Activated naive CD4-positive, alpha-beta T cell treated with anti-CD3 and anti-CD28 coated beads for 36 hours (primary cell): ENCODE data around the gene APLP2. TPM values are rescaled to one million over a fixed set of nuclear protein-coding genes. Genes with fewer than 3 reads are reported as not detected.
"Not testable (repeated sequence)": the region's sequence is repeated elsewhere in the genome, so short reads cannot be mapped to it uniquely, and the experiment has no call there.

ENCODE experiments used
- CTCF ChIA-PET: fragments of 350-600 bp; sonication (Branson Sonifier 250); formaldehyde crosslinking; loops from one replicate; lab custom pipeline; 2021; ENCODE audit warnings: antibody characterized with exemption; lab: Charles Lee
- DNase-seq: peaks from one replicate; pipeline ENCODE4 v3.0.0-alpha.2; 2020
- H3K27ac Mint-ChIP-seq: one replicate; pipeline ENCODE4 v1.8.0; 2021; ENCODE audit warnings: mild to moderate bottlenecking, mixed read lengths
- H3K27me3 Mint-ChIP-seq: one replicate; pipeline ENCODE4 v1.8.0; 2021; ENCODE audit warnings: low read depth, mixed read lengths
- H3K36me3 Mint-ChIP-seq: one replicate; pipeline ENCODE4 v1.8.0; 2021; ENCODE audit warnings: low read depth, mixed read lengths
- H3K4me1 Mint-ChIP-seq: one replicate; pipeline ENCODE4 v1.8.0; 2021; ENCODE audit warnings: low read depth, mixed read lengths
- H3K4me3 Mint-ChIP-seq: one replicate; pipeline ENCODE4 v1.8.0; 2021; ENCODE audit warnings: mild to moderate bottlenecking, moderate library complexity, mixed read lengths
- H3K9me3 Mint-ChIP-seq: one replicate; pipeline ENCODE4 v1.8.0; 2021; ENCODE audit warnings: mixed read lengths
- intact Hi-C: fragments of 100-400 bp; cut with micrococcal nuclease; formaldehyde crosslinking; loops from one replicate; pipeline ENCODE4 v1.15.1; 2023
- total RNA-seq, 2 experiments: library from RNA; stranded (reverse); gene quantifications; one replicate each; pipeline ENCODE4 v1.2.3, GENCODE V29; 2021

Gene APLP2
- total RNA-seq, 2 experiments from 2014 or later = 38.4 to 43.5 TPM

- Mint-ChIP-seq H3K4me3 (no peak overlapping the region), H3K36me3 (no peaks in the 10 kb centered on the region), H3K4me1 (no peaks in the 10 kb centered on the region), H3K27ac (no peak overlapping the region), H3K27me3 (peaks cover 14% of the 10 kb centered on the region), H3K9me3 (no peaks in the 10 kb centered on the region)
- no peak for DNase-seq
- intact Hi-C loops = no loop called here
- CTCF ChIA-PET = no interaction called here
These were observed 98.4 kb downstream of the APLP2 start for GRCh38 chr11:130168105-130168504.

GRCh38 chr11:130170345-130170744 is 100.7 kb downstream of the APLP2 start:
- H3K4me3 Mint-ChIP-seq = no peak overlapping the region
- H3K4me1 Mint-ChIP-seq = no peaks in the 10 kb centered on the region
- CTCF ChIA-PET = no interaction called here
- H3K27me3 Mint-ChIP-seq = peaks cover 9% of the 10 kb centered on the region
- no peak for DNase-seq
- intact Hi-C loops = no loop called here
- H3K36me3 Mint-ChIP-seq = no peaks in the 10 kb centered on the region
- no peak overlapping the region for H3K27ac Mint-ChIP-seq
- H3K9me3 Mint-ChIP-seq = peaks cover 8% of the 10 kb centered on the region

GRCh38 chr11:130171534-130171933 is 101.8 kb downstream of the APLP2 start:
- Mint-ChIP-seq H3K4me1 (no peaks in the 10 kb centered on the region), H3K36me3 (no peaks in the 10 kb centered on the region), H3K27ac (no peak overlapping the region), H3K4me3 (no peak overlapping the region), H3K9me3 (peaks cover 8% of the 10 kb centered on the region), H3K27me3 (peaks cover 5% of the 10 kb centered on the region)
- intact Hi-C loops = no loop called here
- no peak for DNase-seq
- CTCF ChIA-PET = no interaction called here

GRCh38 chr11:130172001-130172400 is 102.3 kb downstream of the APLP2 start:
- H3K27ac Mint-ChIP-seq, H3K4me1 Mint-ChIP-seq, H3K4me3 Mint-ChIP-seq, intact Hi-C loops, H3K27me3 Mint-ChIP-seq, H3K9me3 Mint-ChIP-seq, H3K36me3 Mint-ChIP-seq, CTCF ChIA-PET, DNase-seq: not testable (repeated sequence)

- DNase-seq = no peak
- Mint-ChIP-seq H3K4me1 (no peaks in the 10 kb centered on the region), H3K27me3 (no peaks in the 10 kb centered on the region), H3K27ac (no peak overlapping the region), H3K36me3 (no peaks in the 10 kb centered on the region), H3K9me3 (peaks cover 8% of the 10 kb centered on the region), H3K4me3 (no peak overlapping the region)
- CTCF ChIA-PET = no interaction called here
- intact Hi-C loops = no loop called here
These were observed 104.9 kb downstream of the APLP2 start for GRCh38 chr11:130174642-130175041.

GRCh38 chr11:130175898-130176297 is 106.2 kb downstream of the APLP2 start:
- H3K4me1 Mint-ChIP-seq = no peaks in the 10 kb centered on the region

GRCh38 chr11:130177782-130178181 is 108.1 kb downstream of the APLP2 start:
- DNase-seq = no peak
- intact Hi-C loops = no loop called here
- Mint-ChIP-seq H3K4me1 (no peaks in the 10 kb centered on the region), H3K27ac (no peak overlapping the region), H3K36me3 (no peaks in the 10 kb centered on the region), H3K27me3 (no peaks in the 10 kb centered on the region), H3K9me3 (peaks cover 8% of the 10 kb centered on the region), H3K4me3 (no peak overlapping the region)
- CTCF ChIA-PET = no interaction called here

More at GRCh38 chr11:130175898-130176297, 106.2 kb downstream of the APLP2 start:
- CTCF ChIA-PET = interaction anchor here (0.9 kb wide), 1 partner anchor 10 kb away, joined by 3 read pairs; no protein-coding TSS in a partner anchor
- intact Hi-C loops = no loop called here
- DNase-seq = no peak
- H3K27ac Mint-ChIP-seq = no peak overlapping the region
- no peaks in the 10 kb centered on the region for H3K36me3 Mint-ChIP-seq
- no peak overlapping the region for H3K4me3 Mint-ChIP-seq
- no peaks in the 10 kb centered on the region for H3K27me3 Mint-ChIP-seq
- peaks cover 8% of the 10 kb centered on the region for H3K9me3 Mint-ChIP-seq

- Mint-ChIP-seq H3K4me1 (no peaks in the 10 kb centered on the region), H3K9me3 (peaks cover 8% of the 10 kb centered on the region), H3K27me3 (no peaks in the 10 kb centered on the region), H3K4me3 (no peak overlapping the region), H3K27ac (no peak overlapping the region), H3K36me3 (no peaks in the 10 kb centered on the region)
- intact Hi-C loops = no loop called here
- DNase-seq = no peak
- CTCF ChIA-PET = no interaction called here
These were observed 109.0 kb downstream of the APLP2 start for GRCh38 chr11:130178441-130179339.

GRCh38 chr11:130179396-130180306 is 110.0 kb downstream of the APLP2 start:
- CTCF ChIA-PET = no interaction called here
- Mint-ChIP-seq H3K4me3 (no peak overlapping the region), H3K27ac (no peak overlapping the region), H3K9me3 (peaks cover 6% of the 10 kb centered on the region), H3K27me3 (peaks cover 2% of the 10 kb centered on the region), H3K36me3 (no peaks in the 10 kb centered on the region), H3K4me1 (no peaks in the 10 kb centered on the region)
- intact Hi-C loops = no loop called here
- no peak for DNase-seq

GRCh38 chr11:130180491-130180890 is 110.8 kb downstream of the APLP2 start:
- no peak for DNase-seq
- CTCF ChIA-PET = no interaction called here
- peaks cover 4% of the 10 kb centered on the region for H3K27me3 Mint-ChIP-seq
- no peak overlapping the region for H3K27ac Mint-ChIP-seq
- H3K36me3 Mint-ChIP-seq = no peaks in the 10 kb centered on the region
- intact Hi-C loops = no loop called here
- no peaks in the 10 kb centered on the region for H3K9me3 Mint-ChIP-seq
- H3K4me3 Mint-ChIP-seq = no peak overlapping the region
- H3K4me1 Mint-ChIP-seq = no peaks in the 10 kb centered on the region

- no peak overlapping the region for H3K27ac Mint-ChIP-seq
- no peaks in the 10 kb centered on the region for H3K36me3 Mint-ChIP-seq
- intact Hi-C loops = no loop called here
- CTCF ChIA-PET = no interaction called here
- no peaks in the 10 kb centered on the region for H3K9me3 Mint-ChIP-seq
- peaks cover 4% of the 10 kb centered on the region for H3K27me3 Mint-ChIP-seq
- DNase-seq = no peak
- no peaks in the 10 kb centered on the region for H3K4me1 Mint-ChIP-seq
- H3K4me3 Mint-ChIP-seq = no peak overlapping the region
These were observed 111.2 kb downstream of the APLP2 start for GRCh38 chr11:130180896-130181294.
